Measurements from ENCODE around the gene EFNA5. TPM values are rescaled to one million over a fixed set of nuclear protein-coding genes. Genes with fewer than 3 reads are reported as not detected.
A peak's percentile ranks its signal among the peaks of the same experiment; 100 is the strongest.

EFNA5 gene
- total and polyA plus RNA-seq, 2 of the 8 experiments (the other 6 are each of a cell fraction or from before 2014, with no cell fraction given) = 9.6 to 21.8 TPM

- CTCF ChIA-PET (ENCODE audit: partially characterized antibody) = interaction anchor here (0.6 to 1.8 kb wide), 8 partner anchors 9 to 450 kb away, joined by 3 to 6 read pairs (median 3); no protein-coding TSS in a partner anchor
- Histone ChIP-seq H2AFZ (ENCODE audit: low read length) (peak overlapping the region; percentile 50; the same call in 1 of the 2 replicates), H3K23ac (ENCODE audit: insufficient read length) (no peak overlapping the region), H3K4me2 (ENCODE audit: insufficient read depth in 1 of 2, low read depth in 2 of 2, low read length in 2 of 2) (peak overlapping the region; percentile 17 to 51; a peak in 3 of 4 replicates), H3K4me3 (ENCODE audit: extremely low read depth in 1 of 4, insufficient read depth in 2 of 4, low read depth in 3 of 4, low read length in 4 of 4) (0 out of 8 replicates have a peak overlapping the region, but pooled peaks of 1 of the 4 experiments have one; percentile 2), H4K91ac (replicated peaks; ENCODE audit: insufficient read length, low read length) (peak overlapping the region; percentile 60), H2BK5ac (ENCODE audit: low read depth, low read length) (peak overlapping the region; percentile 54; the same call in 1 of the 2 replicates), H2BK120ac (replicated peaks; ENCODE audit: low read depth, low read length) (peak overlapping the region; percentile 56), H3K79me1 (ENCODE audit: low read depth, low read length) (no peaks in the 10 kb centered on the region), H2AK5ac (ENCODE audit: low read depth, low read length) (no peak overlapping the region), H3K79me2 (ENCODE audit: control insufficient read depth in 1 of 2, insufficient read depth in 2 of 2, low read length in 2 of 2) (no peaks in the 10 kb centered on the region), H3K14ac (ENCODE audit: insufficient read length) (no peak overlapping the region), H3K18ac (ENCODE audit: extremely low read depth, low read length) (peak overlapping the region; percentile 51; the same call in 1 of the 2 replicates), H3K36me3 (ENCODE audit: control insufficient read depth in 2 of 4, insufficient read depth in 4 of 4, low read length in 3 of 4) (no peaks in the 10 kb centered on the region; a peak in 1 of 8 replicates), H3K56ac (replicated peaks; ENCODE audit: insufficient read length, low read depth, low read length) (no peak overlapping the region), H2BK12ac (ENCODE audit: low read depth, low read length) (peak overlapping the region; percentile 10; the same call in 1 of the 2 replicates), H3K4me1 (replicated peaks in 1 of 4; ENCODE audit: control insufficient read depth in 3 of 4, insufficient read depth in 4 of 4, low read length in 3 of 4) (peaks cover 2 to 13% (median 7%) of the 10 kb centered on the region in 4 experiments; a peak in 5 of 7 replicates), H2BK20ac (ENCODE audit: low read length) (peak overlapping the region; percentile 43; the same call in 1 of the 2 replicates), H3K23me2 (ENCODE audit: low read depth, low read length) (no peaks in the 10 kb centered on the region), H3K4ac (replicated peaks; ENCODE audit: insufficient read length, low read depth, low read length) (no peak overlapping the region), H4K5ac (ENCODE audit: insufficient read length, low read depth, low read length) (peak overlapping the region; percentile 38), H3K9ac (replicated peaks in 1 of 4; ENCODE audit: extremely low read depth in 1 of 4, low read depth in 3 of 4, low read length in 3 of 4) (no peak overlapping the region), H4K8ac (ENCODE audit: extremely low read depth, insufficient read depth, low read length) (no peak overlapping the region), H4K20me1 (replicated peaks in 1 of 2; ENCODE audit: control insufficient read depth in 1 of 2, insufficient read depth in 2 of 2, low read length in 2 of 2) (no peaks in the 10 kb centered on the region), H3K27ac (ENCODE audit: low read depth, low read length) (no peak overlapping the region), H2BK15ac (ENCODE audit: low read length) (0 out of 2 replicates have a peak overlapping the region, but pooled peaks have one; percentile 49), H3K27me3 (replicated peaks in 1 of 4; ENCODE audit: control insufficient read depth in 3 of 4, extremely low read depth in 1 of 4, insufficient read depth in 3 of 4, low read length in 3 of 4) (no peaks in the 10 kb centered on the region), H3K9me3 (ENCODE audit: insufficient read depth in 2 of 2, low read depth in 1 of 2, low read length in 1 of 2) (no peaks in the 10 kb centered on the region)
- WGBS, 2 experiments (ENCODE audit: extremely low coverage in 1 of 2, insufficient coverage in 1 of 2, insufficient read length in 1 of 2, insufficient replicate concordance in 2 of 2, low coverage in 1 of 2, low lambda C conversion rate in 2 of 2, missing lambda C conversion rate in 1 of 2) = 71% methylated on average over 4 of the region's 4 CpGs; no CpG with 5 or more reads in 1 of the 2 experiments
- FAIRE-seq = no peak
- DNase-seq (ENCODE audit: low read depth in 1 of 2, low spot score in 2 of 2) = no peak
- POLR2A ChIA-PET (ENCODE audit: partially characterized antibody) = no interaction called here
- TF ChIP-seq NANOG (IDR thresholded peaks at IDR 0.05; ENCODE audit: insufficient read depth, low read depth, low read length, poor library complexity, severe bottlenecking) (no peak), MAFK (IDR thresholded peaks at IDR 0.05; ENCODE audit: low read depth, low read length) (no peak), KDM4A (IDR thresholded peaks at IDR 0.05; ENCODE audit: low read depth, low read length, severe bottlenecking) (no peak), ZNF274 (IDR thresholded peaks at IDR 0.05; ENCODE audit: borderline replicate concordance, extremely low read depth, low read length) (no peak), SIN3A (conservative IDR thresholded peaks at IDR 0.05 in 1 of 2, IDR thresholded peaks at IDR 0.05 in 1 of 2; ENCODE audit: low read depth in 1 of 2, low read length in 2 of 2) (no peak), E2F6 (IDR thresholded peaks at IDR 0.05) (no peak), JUN (IDR thresholded peaks at IDR 0.05; ENCODE audit: low read depth, low read length) (no peak), CHD2 (IDR thresholded peaks at IDR 0.05; ENCODE audit: low read length) (no peak)
- TF ChIP-seq, protein P1, sequence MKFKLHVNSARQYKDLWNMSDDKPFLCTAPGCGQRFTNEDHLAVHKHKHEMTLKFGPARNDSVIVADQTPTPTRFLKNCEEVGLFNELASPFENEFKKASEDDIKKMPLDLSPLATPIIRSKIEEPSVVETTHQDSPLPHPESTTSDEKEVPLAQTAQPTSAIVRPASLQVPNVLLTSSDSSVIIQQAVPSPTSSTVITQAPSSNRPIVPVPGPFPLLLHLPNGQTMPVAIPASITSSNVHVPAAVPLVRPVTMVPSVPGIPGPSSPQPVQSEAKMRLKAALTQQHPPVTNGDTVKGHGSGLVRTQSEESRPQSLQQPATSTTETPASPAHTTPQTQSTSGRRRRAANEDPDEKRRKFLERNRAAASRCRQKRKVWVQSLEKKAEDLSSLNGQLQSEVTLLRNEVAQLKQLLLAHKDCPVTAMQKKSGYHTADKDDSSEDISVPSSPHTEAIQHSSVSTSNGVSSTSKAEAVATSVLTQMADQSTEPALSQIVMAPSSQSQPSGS (IDR thresholded peaks at IDR 0.05; ENCODE audit: low read length) = no peak
- TF ChIP-seq, protein P2, sequence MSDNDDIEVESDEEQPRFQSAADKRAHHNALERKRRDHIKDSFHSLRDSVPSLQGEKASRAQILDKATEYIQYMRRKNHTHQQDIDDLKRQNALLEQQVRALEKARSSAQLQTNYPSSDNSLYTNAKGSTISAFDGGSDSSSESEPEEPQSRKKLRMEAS (IDR thresholded peaks at IDR 0.05) = no peak
Measured at GRCh38 chr5:107696498-107696897, 25.8 kb upstream of the EFNA5 start.

All from H1 (cell line).